WI38 (cell line): ENCODE data around the gene YY1.

Source experiments
- H3K4me3 ChIP-seq: 2 replicates; pipeline ENCODE4 v1.5.1; 2011; ENCODE audit warnings: low read depth, mild to moderate bottlenecking, control low read depth, low read length
- TF ChIP-seq, protein P1 (sequence below): IDR thresholded peaks from 2 replicates; pipeline ENCODE4 v1.5.1; 2012; ENCODE audit warnings: low read depth, mild to moderate bottlenecking, control low read depth, low read length

YY1 gene

DNA sequence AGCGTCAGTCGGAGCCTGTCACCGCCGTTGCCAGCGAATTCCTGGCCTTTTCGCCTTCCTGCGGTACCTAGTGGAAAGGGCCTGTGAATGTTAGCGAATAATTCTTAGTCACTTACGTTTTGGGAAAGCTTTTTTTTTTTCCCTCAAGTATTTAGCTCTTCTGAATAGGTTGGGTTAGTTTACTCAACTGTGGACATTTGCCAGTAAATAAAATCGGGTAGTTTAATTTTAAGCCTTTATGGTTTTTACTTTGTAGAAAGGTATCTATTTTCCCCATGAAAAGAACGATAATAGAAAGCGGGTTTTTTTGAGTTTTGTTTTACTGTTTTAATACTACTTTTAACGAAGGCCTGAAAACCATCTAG, 1.7 kb downstream of the YY1 start:
- TF ChIP-seq, protein P1, sequence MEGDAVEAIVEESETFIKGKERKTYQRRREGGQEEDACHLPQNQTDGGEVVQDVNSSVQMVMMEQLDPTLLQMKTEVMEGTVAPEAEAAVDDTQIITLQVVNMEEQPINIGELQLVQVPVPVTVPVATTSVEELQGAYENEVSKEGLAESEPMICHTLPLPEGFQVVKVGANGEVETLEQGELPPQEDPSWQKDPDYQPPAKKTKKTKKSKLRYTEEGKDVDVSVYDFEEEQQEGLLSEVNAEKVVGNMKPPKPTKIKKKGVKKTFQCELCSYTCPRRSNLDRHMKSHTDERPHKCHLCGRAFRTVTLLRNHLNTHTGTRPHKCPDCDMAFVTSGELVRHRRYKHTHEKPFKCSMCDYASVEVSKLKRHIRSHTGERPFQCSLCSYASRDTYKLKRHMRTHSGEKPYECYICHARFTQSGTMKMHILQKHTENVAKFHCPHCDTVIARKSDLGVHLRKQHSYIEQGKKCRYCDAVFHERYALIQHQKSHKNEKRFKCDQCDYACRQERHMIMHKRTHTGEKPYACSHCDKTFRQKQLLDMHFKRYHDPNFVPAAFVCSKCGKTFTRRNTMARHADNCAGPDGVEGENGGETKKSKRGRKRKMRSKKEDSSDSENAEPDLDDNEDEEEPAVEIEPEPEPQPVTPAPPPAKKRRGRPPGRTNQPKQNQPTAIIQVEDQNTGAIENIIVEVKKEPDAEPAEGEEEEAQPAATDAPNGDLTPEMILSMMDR: no peak

DNA sequence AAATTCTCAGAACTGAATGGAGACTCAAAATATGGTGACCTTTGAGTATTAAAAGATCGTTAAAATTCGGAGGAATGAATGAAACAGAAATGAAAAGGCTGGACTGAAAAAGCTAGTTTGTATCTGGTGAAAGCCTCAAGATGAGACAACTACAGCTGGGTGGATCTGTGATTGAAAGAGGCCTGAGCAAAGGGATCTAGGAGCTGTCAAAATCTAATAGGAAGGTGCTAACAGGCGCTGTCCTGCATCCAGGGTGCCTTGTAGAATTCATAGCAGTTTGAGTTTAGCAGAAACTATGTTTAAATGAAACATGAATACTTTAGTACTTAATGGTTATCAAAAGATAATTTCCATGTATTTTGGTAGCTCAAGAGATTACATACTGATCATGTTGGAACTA, 2.3 kb downstream of the YY1 start:
- TF ChIP-seq, protein P1: no peak
- peak overlapping the region; percentile 68 for H3K4me3 ChIP-seq

More for the DNA sequence above, 1.7 kb downstream of the YY1 start:
- H3K4me3 ChIP-seq: peak overlapping the region; percentile 68

DNA sequence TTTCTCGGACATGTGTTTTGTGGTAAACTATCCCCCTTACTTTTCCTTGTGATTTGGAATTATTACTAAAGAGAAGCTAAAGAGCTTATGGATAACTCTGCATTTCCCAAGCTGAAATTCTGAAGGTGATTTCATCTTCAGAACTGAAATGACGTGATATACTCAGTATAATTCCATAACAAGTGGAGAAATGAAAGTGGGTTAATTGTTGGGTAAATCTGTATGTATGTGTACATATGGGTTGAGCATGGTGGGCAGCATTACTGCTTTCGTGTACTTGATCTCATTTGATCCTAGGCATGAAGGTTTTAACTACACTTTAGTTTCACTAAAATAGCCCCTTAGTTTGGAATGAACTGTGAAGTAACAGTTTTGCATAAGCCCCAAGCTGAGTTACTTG, 4.1 kb downstream of the YY1 start:
- no peak overlapping the region for H3K4me3 ChIP-seq
- TF ChIP-seq, protein P1: no peak

DNA sequence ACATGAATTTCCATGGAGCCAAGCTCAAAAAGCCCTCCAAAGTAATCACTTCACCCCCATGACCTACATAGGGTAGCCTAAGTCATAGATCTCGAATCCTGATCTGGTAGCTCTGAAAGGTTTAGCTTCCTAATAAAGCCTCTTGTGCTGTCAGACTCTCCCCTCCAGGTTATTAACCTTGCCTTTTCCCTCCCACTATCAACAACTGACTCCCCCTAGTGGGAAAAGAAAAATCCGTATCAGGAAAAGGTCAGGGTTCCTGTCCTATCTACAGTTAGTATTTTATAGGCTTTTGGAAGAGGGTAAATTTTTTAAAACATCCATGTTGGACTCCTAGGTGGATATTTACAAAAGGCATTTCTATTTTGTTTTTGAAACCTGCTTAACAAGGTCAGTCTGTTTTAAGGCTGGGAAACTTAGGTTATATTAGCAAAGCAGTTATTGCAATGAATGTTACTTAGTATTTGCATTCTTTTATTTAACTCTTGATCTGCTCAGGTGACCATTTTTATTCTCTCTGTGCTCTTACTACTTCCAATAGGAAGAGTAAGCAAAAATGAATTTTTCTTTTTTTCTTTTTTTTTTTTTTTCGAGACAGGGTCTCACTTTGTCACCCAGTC, 8.0 kb downstream of the YY1 start:
- TF ChIP-seq, protein P1: peak; percentile 43; the same call in 1 of the 2 replicates
- no peak overlapping the region for H3K4me3 ChIP-seq

DNA sequence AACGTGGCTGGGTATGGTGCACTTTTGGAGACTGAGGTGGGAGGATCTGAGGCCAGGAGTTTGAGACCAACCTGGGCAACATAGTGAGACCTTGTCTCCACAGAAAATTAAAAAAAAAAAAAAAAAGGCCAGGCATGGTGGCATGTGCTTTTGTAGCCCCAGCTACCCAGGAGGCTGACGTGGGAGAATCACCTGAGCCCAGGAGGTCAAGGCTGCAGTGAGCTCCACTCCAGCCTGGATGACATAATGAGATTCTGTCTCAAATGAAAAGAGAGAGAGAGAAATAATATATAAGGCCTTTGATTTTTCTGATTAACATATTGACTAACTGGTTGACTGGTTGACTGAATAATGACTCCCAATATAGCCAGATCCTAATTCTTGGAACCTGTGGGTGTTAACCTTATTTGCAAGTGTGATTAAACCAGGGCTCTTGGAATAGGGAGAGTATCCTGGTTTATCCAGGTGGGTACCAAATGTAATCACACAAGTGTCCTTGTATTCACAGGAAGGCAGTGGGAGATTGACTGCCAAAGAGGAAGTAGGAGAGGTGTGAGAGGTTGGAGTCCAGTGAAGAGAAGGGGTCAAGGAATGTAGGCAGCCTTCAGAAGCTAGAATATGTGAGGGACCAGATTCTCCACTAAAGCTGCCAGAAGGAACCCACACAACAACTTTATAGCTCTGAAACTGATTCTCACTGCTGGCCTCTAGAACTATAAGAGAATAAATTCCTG, 12.0 kb downstream of the YY1 start:
- no peak overlapping the region for H3K4me3 ChIP-seq
- TF ChIP-seq, protein P1: no peak

DNA sequence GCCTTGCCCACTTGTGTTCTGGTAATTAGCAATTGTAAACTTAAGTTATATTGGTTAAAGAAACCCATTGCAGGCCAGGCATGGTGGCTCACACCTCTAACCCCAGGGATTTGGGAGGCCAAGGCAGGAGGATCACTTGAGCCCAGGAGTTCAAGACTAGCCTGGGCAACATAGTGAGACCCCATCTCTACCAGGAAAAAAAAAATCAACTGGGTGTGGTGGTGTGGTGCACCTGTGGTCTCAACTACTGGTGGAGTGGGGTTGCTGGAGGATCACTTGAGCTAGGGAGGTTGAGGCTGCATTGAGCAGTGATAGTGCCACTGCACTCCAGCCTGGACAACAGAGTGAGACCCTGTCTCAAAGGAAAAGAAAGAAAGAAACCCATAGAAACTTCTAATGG, 13.7 kb downstream of the YY1 start:
- H3K4me3 ChIP-seq: no peak overlapping the region
- TF ChIP-seq, protein P1: no peak

DNA sequence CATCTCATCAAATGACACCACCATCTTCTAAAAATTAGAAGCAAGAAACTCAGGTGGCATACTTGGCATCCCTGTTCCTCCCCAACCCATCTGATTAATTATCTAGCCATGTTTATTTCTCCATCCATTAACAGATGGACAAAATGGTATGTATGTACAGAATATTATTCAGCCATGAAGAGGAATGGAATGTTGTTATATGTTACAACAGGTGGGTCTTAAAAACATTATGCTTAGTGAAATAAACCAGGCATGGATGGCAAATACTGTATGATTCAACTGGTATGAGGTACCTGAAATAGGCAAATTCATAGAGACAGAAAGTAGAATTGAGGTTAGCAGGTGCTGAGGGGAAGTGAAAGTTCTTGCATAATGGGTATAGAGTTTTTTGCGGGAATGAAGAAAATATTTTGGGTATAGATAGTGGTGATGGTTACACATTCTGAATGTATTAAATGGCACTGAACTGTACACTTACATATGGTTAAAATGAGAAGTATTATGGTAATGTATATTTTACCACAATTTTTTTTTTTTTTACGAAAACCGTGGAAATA, 17.5 kb downstream of the YY1 start:
- TF ChIP-seq, protein P1: no peak
- no peak overlapping the region for H3K4me3 ChIP-seq
